NCI-H446 treated with DMSO at 0.1 percent for 48 hours (cell line): Measurements from ENCODE around the gene CEP170B.

ENCODE experiments used
- DNase-seq: peaks from one replicate; lab custom pipeline; 2025; lab: John Stamatoyannopoulos, UW

The CEP170B gene

DNA sequence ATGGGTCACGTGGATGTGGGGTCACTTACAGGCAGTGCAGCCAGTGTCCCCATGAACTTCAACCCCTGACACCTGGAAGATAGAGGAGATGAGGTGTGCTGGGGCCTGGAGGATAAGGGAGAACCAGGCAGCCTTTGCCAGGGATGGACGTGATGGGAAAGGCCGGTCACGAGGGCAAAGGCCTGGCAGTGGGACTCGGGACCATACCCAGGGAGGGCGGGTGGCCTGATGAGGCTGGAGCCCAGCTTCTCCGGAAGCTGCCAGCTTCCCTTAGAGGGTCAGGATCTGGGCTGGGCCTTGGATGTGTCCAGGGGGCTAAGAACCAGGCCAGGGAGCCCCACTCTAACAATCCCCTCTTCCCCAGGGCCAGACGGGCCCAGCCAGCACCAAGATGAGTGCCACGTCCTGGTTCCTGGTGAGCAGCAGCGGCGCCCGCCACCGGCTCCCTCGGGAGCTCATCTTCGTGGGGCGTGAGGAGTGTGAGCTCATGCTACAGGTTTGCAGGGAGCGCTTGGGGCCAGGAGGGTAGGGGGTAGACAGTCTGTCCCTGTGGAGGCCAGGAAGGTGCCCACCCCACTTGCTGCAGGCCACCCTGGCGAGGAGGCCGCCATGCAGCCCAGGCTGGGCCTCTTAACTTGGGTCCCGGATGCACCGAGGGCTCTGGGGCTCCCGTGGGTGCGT lies 3.1 kb downstream of the CEP170B start:
- no peak for DNase-seq

DNA sequence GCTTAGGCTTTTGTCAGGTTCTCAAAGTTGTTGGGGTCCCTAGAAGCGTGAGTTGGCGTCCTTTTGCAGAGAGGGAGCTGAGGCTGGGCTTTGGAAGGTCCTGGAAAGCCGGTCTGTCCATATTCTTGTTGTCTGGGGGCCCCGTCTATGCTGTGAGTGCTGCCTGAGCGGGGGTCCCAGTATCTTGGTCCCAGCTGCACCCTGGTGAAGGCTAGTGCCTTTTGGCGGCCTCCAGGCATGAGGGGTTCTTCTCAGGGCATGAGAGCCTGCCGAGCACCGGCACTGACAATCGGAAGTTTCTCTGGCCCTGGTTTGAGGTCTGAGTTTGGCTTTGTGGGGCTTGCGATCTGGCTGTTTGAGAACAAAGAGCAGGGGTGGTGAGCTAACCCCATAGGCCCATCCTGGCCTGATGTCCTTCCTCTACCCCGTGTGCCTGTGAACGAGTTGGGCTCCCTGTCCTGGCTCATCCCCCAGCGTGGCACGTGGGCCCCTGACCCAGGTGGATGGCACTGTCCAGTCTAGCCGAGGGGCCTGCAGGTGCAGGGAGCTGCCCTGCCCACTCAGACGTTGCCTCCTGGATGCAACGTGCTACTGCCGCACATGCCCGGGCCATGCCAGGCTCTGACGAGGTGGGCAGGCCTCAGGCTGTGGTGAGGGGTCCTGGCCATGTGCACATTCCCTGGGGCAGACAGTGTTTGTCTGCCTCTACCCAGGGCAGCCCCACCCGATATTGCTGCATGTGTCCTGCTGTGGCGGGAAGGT lies 3.9 kb downstream of the CEP170B start:
- DNase-seq = no peak

DNA sequence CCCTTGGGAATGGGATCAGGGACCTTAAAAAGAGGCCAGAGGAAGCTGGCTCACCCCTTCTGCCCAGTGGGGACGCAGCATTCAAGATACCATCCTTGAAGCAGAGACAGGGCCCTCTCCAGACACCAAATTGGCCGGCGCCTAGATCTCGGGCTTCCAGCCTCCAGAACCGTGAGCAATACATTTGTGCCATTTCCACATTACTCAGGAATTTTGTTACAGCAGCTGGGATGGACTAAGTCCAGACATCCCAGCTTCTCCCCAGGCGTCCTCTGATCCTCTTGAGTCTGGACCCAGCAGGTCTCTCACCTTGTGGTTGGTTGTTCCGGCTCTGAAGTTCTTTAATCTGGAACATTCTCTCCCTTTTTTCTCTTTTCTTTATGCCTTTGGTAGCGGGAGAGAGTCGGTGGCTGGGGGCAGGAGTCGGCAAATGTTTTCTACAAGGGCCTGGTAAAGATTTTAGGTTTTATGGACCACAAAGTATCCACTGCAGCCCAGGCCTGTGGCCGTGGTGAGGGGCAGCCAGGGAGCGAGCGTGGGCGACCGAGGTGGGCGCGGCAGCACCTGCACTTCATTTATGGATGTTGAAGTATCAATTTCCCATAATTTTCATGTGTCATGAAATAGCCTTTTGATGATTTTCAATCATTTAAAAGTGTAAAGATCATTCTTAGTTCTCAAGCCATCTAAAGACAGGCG lies 4.8 kb downstream of the CEP170B start:
- DNase-seq = no peak

DNA sequence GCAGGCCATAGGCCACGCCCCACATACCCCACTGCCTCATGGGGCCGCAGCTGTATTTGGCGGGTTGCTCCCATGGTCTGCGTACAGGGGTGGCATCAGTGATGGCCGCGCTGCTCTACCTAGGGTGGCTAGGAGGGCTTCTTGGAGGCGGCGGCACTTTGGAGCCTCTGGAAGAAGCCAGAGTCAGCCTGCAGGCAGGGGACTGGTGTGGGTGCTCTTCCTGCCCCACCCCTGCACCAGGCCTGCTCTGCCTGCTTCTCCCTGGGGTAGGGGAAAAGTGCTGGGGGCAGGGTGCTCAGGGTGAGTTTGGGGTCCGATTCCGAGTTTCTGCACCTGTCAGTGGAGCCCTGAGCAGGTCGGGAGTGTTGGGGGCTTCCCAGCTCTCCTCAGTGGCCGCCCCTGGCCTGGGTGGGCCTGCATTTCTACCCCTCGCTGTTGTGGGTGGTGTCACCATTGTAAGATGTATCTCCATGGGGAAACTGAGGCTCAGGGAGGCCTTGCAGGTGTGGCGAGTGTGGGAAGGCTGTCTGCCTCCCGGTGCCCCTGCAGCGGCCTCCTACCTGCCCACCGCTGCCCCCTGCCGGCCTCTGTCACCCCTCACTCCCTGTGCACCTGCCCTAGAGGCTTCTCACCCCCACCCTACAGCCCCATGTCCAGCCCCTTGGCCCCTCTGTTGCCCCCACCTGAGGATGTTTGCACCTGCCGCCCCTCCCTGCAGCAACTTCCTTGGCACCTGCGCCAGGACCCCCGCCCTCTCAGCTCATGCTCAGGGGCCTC lies 5.5 kb downstream of the CEP170B start:
- DNase-seq = no peak

DNA sequence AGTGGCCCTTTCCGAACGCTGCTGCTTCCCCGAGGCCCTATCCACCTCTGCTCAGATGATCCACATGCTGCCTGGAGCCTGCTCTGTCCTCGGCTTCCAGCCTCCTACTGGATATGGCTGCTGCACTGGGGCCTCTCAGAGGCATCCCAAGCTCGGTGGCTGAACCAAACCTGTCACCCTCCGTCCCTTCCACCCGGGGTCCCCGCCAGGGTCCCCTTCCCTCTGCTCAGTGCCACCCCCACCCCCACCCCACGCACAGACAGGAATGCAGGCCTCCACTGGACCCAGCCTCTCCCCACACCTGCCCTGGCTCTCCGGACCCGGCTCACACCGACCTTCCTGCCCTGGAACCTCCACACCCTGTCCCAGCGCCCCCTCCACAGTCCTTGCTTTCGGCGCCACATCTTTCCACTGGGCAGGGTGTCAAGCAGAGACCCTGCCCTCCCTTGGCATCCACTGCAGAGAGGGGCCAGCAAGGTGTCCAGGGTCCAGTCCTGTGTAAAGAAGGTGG lies 6.1 kb downstream of the CEP170B start:
- DNase-seq = no peak

DNA sequence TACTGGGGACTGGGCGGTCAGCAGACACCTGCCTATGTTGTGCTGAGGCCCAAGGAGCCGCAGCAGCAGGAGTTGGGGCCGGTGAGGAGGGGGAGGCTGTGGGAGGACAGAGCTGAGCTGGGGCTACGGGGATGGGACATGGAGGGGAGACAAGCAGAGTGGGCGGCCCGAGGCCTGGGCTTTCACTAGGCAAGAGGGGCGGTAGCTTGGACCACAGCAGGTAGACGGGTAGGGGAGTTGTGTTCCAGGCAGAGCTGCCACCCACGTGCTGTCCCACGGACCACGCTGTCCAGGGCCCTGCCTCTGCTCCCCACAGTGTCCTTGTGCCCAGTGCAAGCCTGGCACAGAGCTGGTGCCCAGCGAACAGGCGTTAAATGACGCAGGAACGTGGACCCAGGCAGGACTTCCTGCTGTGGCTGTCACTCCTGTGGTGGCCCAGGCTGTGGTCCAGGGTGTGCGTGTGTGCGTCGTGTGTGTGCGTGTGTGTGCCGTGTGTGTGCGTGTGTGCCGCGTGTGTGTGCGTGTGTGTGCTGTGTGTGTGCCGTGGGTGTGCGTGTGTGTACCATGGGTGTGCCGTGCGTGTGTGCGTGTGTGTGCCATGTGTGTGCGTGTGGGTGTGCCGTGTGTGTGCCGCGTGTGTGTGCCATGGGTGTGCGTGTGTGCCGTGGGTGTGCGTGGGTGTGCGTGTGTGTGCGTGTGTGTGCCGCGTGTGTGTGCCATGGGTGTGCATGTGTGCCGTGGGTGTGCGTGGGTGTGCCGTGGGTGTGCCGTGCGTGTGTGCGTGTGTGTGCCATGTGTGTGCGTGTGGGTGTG lies 6.8 kb downstream of the CEP170B start:
- no peak for DNase-seq

DNA sequence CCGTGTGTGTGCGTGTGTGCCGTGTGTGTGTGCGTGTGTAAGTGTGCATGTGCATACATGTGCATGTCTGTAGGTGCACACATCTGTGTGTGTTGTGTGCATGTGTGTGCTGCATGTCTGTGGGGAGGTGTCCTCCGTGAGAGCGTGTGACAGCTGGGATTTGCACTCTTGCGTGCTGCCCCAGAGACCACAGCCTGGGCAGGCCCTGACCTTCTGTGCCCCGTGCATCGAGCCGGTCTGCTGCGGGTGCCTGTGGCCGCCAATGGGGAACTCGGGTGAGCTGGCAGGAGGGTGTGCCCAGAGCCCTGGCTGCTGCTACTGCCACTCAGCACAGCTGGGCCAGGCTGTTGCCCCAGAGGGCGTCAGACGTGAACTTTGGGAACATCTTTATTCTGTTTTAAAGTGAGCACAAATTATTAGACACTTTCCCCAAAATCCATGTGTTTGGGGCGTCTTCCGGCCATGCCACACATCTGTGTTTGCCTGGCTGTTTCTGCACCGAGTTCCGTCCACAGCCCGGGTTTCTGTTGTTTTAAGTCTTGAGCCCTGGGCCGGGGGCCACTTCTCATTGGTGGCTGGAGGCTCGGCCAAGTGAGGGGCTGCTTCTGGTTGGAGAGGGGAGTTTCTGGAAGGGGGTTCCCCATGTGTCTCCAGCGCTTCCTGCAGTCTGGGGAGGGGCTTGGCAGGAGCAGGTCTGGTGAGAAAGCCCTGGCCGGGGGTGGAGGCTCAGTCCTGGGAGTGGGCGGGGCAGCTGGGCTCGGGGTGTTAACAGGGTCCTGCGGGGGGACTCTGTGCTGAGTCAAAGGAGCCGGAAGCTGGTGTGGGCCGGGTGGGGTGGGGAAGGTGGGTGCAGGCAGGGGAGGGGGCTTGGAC lies 7.6 kb downstream of the CEP170B start:
- DNase-seq = no peak

DNA sequence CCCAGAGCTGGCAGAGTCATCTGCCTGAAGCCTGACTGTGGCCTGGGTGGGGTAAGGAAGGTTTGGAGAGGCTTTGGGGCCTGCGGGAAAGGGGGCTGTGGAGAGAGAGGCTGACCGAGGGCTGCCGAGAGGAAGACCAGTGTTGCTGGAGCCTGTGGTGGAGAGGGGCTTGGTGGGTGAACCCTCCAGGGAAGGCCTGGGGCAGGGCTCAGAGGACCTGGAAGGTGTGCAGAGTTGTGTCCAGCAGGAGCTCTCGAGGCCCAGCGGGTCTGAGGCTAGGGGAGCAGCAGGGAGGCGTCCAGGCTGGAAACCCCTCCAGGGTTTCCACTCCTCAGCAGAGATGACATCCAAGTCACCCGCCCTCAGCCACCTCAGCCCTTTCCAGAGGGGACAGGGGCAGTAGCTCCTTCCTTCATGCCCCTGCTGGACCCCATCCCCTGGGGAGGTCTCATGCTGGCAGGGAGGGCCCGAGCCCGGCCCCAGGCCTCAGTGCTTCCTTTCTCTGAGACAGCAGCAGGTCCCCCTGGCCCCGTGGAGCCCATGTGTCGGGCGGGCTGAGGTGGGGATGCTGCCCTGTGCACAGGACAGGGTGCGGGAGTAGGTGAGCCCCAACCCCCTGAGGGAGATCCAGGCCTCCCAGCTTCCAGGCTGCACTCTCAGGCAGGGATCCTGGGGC lies 8.4 kb downstream of the CEP170B start:
- no peak for DNase-seq

DNA sequence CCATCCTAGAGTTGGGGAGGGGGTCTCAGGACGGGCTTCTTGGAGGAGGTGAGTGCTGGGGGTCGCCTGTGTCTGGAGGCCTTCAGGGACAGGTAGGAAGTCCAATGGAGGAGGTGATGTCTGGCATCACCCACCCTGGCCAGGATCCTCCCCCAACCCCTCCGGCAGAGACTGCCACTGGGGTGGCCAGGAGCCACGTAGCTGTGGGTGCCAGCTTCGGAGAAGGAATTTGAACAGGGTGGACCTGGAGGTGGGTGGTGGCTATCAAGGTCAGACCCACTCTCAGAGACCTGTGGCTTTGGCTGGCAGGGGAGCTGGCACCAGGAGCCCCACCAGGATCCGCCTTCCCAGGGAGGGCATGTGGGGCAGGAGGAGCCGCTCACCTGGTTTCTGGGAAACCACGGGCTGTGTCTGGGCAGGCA lies 9.1 kb downstream of the CEP170B start:
- DNase-seq = no peak

DNA sequence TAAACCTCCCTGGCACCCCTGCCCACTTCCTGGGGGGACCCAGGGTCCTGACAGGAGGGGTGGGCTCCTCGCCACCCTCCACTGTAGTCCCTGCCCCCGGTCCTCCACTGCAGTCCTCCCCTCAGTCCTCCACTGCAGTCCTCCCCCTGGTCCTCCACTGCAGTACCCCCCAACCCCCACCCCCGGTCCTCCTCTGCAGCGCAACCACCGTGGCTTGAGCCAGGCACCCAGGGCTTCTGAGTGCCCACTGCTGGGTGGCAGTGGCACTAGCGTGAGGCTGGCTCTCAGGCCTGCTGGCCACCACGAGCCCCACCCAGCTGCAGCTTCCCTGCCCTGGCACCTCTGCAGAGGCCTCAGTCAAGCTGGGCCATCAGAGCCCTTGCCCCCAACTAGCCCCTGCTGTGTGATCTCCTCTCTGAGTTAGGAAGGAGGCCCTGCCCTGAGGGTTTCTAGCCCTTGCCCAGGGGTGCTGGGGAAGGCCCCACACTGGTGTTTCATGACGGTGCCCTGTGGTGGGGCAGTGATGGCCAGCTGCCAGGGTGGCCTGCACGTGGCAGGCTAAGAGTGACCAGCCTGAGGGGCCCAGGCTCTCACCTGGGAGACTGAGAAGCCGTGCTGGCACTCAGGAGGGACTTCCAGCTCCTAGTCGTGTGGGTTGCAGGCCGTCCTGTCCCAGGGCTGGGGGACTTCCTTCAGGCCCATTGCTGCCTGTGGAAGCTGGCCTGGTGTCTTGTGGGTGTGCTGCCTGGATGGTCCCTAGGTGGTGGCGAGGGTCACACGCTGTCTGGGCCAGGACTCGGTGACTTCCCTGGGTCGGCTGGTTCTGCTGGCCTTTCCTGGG lies 9.7 kb downstream of the CEP170B start:
- DNase-seq = no peak

DNA sequence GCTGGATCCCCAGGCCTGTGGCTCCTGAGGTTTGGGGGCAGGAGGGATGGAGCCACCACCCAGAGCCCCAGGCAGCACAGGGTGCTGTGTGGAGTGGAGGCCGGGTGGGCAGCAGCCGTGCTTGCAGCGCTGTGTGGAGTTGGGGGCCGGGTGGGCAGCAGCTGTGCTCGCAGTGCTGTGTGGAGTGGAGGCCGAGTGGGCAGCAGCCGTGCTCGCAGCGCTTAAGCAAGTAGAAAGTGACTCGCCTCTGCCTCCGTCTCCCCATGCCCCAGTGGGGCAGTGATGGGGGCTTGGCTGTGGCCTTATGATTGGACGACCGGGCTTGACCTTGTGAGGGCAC lies 10.3 kb downstream of the CEP170B start:
- no peak for DNase-seq

DNA sequence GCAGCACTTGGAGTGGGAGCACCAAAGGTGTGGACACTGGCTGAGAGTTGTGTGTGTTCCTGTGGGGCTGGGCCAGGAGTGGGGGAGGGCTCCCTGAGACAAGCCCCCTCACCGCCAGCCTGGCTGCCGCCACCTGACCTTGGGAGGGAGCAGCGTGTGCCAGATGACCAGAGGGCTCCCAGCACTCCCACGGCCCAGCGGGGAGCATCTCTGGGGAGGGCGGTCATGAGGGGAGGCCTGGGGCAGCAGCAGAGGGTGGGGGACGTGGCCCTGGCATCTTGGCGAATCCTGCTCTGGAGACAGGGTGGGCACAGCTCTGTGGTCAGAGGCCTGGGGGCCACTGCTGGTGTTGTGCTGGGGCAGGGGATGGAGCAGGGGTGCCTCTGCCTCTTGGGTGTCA lies 10.7 kb downstream of the CEP170B start:
- DNase-seq = no peak

DNA sequence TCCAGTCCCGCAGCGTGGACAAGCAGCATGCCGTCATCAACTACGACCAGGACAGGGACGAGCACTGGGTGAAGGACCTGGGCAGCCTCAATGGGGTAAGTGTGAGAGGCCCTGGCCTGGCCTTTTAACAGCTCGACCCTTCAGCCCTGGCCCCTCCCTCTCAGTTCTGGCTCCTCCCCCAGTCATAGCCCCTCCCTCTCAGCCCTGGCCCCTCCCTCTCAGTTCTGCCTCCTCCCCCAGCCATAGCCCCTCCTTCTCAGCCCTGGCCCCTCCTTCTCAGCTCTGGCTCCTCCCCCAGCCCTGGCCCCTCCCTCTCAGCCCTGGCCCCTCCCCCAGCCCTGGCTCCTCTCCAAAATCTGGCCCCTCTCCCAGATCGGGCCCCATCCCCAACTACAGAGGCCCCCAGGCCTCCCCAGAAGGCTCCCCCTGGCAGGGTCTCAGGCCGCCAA lies 11.2 kb downstream of the CEP170B start:
- DNase-seq = no peak

DNA sequence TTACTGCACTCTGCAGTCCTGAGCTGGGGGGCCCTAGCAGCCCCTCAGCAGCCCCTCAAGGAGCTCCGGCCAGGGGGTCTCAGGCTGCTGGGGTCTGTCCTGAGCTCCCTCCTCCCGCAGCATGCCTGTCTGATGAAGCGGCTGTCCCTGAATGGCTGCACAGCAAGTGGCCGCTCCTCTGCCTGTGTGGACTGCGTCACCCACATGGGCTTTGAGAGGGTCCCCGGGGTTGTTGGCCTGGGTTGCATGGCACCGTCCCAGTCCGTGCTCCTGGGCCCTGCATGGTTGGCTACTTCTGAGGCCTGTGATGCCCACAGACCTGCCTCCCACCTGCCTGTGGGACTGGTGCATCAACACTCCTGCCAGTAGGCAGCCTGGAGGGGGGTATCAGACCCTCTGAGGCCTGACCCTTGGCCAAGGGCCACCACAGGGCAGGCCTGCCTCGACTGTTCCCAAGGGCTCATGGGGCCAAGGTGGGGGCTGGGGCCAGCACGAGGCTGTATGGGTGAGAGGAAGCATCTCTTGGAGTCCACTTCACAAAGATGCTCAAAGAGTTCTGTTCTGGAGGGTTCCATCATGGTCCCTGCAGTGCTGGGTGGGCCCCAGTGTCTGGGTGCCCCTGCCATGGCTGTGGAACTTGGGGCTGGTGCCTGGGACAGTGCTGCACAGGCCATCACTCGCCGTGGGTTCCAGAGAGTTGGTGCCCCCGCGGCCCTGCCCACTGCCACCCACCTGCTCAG lies 12.2 kb downstream of the CEP170B start:
- DNase-seq = no peak

DNA sequence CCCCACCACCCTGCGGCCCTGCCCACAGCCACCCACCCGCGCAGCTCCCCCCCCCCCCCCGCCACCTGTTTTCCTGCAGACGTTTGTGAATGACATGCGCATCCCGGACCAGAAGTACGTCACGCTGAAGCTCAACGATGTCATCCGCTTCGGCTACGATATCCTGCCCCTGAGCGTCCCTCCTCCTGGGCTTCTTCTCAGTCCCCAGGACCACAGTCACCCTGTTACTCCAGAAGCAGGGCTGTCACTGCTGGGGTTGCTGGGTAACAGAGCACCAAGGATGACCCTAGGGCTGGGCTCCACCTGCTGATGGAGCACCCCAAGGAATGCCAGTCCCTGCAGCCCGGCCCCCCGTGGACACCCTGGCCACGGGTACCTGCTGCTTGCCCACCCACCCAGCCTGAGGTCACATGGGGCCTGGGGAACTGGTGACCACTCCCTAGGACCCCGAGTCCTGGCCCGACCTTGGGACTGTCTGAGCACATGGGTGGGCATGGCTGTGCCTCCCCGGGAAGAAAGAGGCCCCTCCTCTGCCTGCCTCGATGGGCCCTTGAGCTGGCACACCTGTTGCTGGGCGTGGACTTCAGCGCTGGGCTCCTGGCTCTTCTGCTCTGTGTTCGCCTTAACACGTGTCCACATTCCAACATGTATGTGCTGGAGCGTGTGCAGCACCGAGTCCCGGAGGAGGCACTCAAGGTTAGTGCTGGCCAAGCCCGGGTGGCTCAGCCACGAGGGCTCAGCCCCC lies 12.9 kb downstream of the CEP170B start:
- DNase-seq = no peak

DNA sequence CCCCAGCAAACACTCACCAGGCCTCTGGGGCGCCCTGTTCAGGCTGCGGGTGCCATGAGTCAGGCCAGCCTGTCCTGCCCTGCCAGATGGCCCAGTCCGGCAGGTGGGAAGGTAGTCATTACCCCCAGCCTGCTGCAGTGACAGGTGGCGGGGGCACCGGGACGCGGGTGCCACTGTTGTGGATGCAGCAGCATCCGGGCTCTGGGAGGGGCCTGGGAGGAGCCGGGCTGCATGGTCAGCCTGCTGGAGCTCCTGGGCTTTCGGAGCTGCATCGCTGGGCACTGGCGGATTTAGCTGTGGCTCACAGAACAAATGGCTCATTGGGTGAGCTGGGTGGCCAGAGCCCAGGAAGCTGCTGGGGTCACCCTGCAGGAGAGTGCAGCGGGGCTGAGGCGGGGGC lies 13.5 kb downstream of the CEP170B start:
- DNase-seq = no peak

DNA sequence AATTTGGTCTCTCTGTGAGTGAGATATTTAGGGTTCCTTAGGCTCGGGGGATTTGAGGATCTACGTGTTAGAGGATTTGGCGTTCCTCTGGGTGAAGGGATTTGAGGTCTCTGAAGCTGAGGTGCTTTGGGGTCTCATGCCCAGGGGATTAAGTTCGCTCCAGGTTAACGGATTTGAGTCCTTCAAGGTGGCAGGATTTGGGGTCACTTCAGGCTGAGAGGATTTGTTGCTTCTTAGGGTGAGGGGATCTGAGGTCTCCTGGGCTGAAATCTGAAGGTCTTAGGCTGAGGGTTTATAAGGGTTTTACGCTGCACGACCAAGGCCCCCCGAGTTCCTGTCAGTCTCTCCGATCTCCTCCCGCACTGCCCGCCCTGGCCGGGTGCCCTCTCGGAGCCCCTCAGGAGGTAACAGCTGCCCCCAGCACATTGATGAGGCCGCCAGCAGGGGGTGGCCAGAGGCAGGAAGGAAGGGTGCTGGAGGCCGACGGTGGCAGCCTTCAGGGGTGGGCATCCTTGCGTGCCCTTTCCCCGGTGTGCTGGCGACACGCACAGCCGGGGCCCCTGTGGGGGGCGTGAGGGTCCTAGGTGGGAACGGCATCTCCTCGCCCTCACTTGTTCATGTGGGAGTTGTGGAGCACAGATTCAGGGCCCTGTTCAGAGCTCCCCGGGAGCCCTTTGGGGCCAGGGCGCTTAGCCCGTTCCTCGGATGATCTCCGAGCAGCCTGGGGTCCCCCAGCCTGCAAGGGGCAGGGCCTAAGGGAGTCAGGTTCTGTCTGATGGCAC lies 14.3 kb downstream of the CEP170B start:
- no peak for DNase-seq
